Trophoblast cell (in vitro differentiated cells and primary cell): Measurements from ENCODE around the gene AOPEP.

Experiments used
- DNase-seq, 2 donors: peaks; one replicate each; pipeline ENCODE4 v3.0.0-alpha.2; 2016
- H2AFZ ChIP-seq: 2 replicates; pipeline ENCODE4 v1.6.1; 2013; ENCODE audit warnings: low read length, moderate library complexity, mild to moderate bottlenecking; ENCODE audit not compliant: insufficient read depth, poor library complexity
- H2AK5ac ChIP-seq: 2 replicates; pipeline ENCODE4 v1.6.1; 2013; ENCODE audit warnings: mild to moderate bottlenecking, low read length
- H2BK120ac ChIP-seq: 2 replicates; pipeline ENCODE4 v1.6.1; 2013; ENCODE audit warnings: low read length, mild to moderate bottlenecking, moderate library complexity; ENCODE audit not compliant: insufficient read depth, poor library complexity
- H2BK12ac ChIP-seq: 2 replicates; pipeline ENCODE4 v1.6.1; 2013; ENCODE audit warnings: mild to moderate bottlenecking, low read length, moderate library complexity
- H2BK5ac ChIP-seq: 2 replicates; pipeline ENCODE4 v1.6.1; 2013; ENCODE audit warnings: low read length, low read depth, moderate library complexity, mild to moderate bottlenecking; ENCODE audit not compliant: poor library complexity
- H3K14ac ChIP-seq: 2 replicates; pipeline ENCODE4 v1.6.1; 2013; ENCODE audit warnings: mild to moderate bottlenecking, low read length
- H3K18ac ChIP-seq: 2 replicates; pipeline ENCODE4 v1.6.1; 2013; ENCODE audit warnings: mild to moderate bottlenecking, low read length
- H3K23ac ChIP-seq: 2 replicates; pipeline ENCODE4 v1.6.1; 2013; ENCODE audit warnings: low read length
- H3K27ac ChIP-seq: 2 replicates; pipeline ENCODE4 v1.5.1; 2013; ENCODE audit warnings: low read depth, mild to moderate bottlenecking, inconsistent platforms, low read length, moderate library complexity
- H3K27me3 ChIP-seq: 2 replicates; pipeline ENCODE4 v1.6.1; 2013; ENCODE audit warnings: inconsistent platforms, mild to moderate bottlenecking, low read length, moderate library complexity; ENCODE audit not compliant: insufficient read depth
- H3K36me3 ChIP-seq, 2 experiments: 1 replicate in 1 of 2; 2 replicates in 1 of 2; pipeline ENCODE4 v1.6.1; 2013; ENCODE audit warnings: low read length in 2 of 2, mild to moderate bottlenecking in 2 of 2, moderate library complexity in 1 of 2; ENCODE audit not compliant: insufficient read depth in 2 of 2, control insufficient read depth in 1 of 2
- H3K4ac ChIP-seq: 2 replicates; pipeline ENCODE4 v1.6.1; 2013; ENCODE audit warnings: low read depth, mild to moderate bottlenecking, low read length, moderate library complexity
- H3K4me1 ChIP-seq, 2 experiments: 1 replicate in 1 of 2; 2 replicates in 1 of 2; pipeline ENCODE4 v1.6.1; 2013; ENCODE audit warnings: low read length in 2 of 2, mild to moderate bottlenecking in 2 of 2, moderate library complexity in 1 of 2; ENCODE audit not compliant: insufficient read depth in 2 of 2, control insufficient read depth in 1 of 2
- H3K4me2 ChIP-seq: 2 replicates; pipeline ENCODE4 v1.6.1; 2013; ENCODE audit warnings: inconsistent platforms, mild to moderate bottlenecking, low read length, moderate library complexity
- H3K4me3 ChIP-seq: 2 replicates; pipeline ENCODE4 v1.5.1; 2013; ENCODE audit warnings: mild to moderate bottlenecking, low read depth, low read length, inconsistent platforms
- H3K79me1 ChIP-seq: one replicate; pipeline ENCODE4 v1.6.1; 2013; ENCODE audit warnings: low read length
- H3K79me2 ChIP-seq: 2 replicates; pipeline ENCODE4 v1.6.1; 2013; ENCODE audit warnings: low read length, mild to moderate bottlenecking; ENCODE audit not compliant: control insufficient read depth, insufficient read depth, poor library complexity
- H3K9ac ChIP-seq: 2 replicates; pipeline ENCODE4 v1.6.1; 2013; ENCODE audit warnings: mild to moderate bottlenecking, low read length
- H3K9me3 ChIP-seq: 2 replicates; pipeline ENCODE4 v1.6.1; 2013; ENCODE audit warnings: low read depth, mild to moderate bottlenecking, control low read depth, inconsistent platforms, low read length; ENCODE audit not compliant: insufficient read depth
- H4K12ac ChIP-seq: 2 replicates; pipeline ENCODE4 v1.6.1; 2013; ENCODE audit warnings: low read depth, mild to moderate bottlenecking, low read length, moderate library complexity
- H4K8ac ChIP-seq: 2 replicates; pipeline ENCODE4 v1.6.1; 2013; ENCODE audit warnings: low read depth, mild to moderate bottlenecking, low read length, moderate library complexity
- H4K91ac ChIP-seq: one replicate; pipeline ENCODE4 v1.6.1; 2013; ENCODE audit warnings: low read depth, mild to moderate bottlenecking, low read length, moderate library complexity
- WGBS: extraction: QIAGEN DNeasy Blood & Tissue Kit; methylation state at CpG from one replicate; pipeline ENCODE4 v1.1.7; 2013; ENCODE audit warnings: missing lambda C conversion rate; ENCODE audit not compliant: insufficient read length, insufficient coverage; ENCODE audit errors: extremely low coverage; 5-methylcytosine and 5-hydroxymethylcytosine counted together

AOPEP gene

GRCh38 chr9:94881454-94881853 lies 155.0 kb downstream of the AOPEP start:
- H2BK120ac ChIP-seq: no peak overlapping the region
- WGBS: no CpG with 5 or more reads among the region's 2 CpGs
- H2BK5ac ChIP-seq: no peak overlapping the region
- H3K4ac ChIP-seq: no peak overlapping the region
- DNase-seq: no peak
- H3K4me1 ChIP-seq: peaks cover 7 to 10% of the 10 kb centered on the region in 2 experiments
- no peaks in the 10 kb centered on the region for H3K79me2 ChIP-seq
- no peak overlapping the region for H3K4me3 ChIP-seq
- no peak overlapping the region for H3K27ac ChIP-seq
- H4K91ac ChIP-seq: no peak overlapping the region
- no peaks in the 10 kb centered on the region for H3K27me3 ChIP-seq
- H4K12ac ChIP-seq: no peak overlapping the region
- peak overlapping the region; percentile 48 for H2BK12ac ChIP-seq
- no peak overlapping the region for H2AK5ac ChIP-seq
- no peaks in the 10 kb centered on the region for H3K9me3 ChIP-seq
- peaks cover 10% of the 10 kb centered on the region for H3K79me1 ChIP-seq
- no peaks in the 10 kb centered on the region for H3K36me3 ChIP-seq
- H2AFZ ChIP-seq: no peak overlapping the region
- H3K14ac ChIP-seq: no peak overlapping the region
- H3K9ac ChIP-seq: no peak overlapping the region
- no peak overlapping the region for H3K18ac ChIP-seq
- no peak overlapping the region for H3K23ac ChIP-seq
- no peak overlapping the region for H4K8ac ChIP-seq
- H3K4me2 ChIP-seq: no peak overlapping the region

GRCh38 chr9:94881940-94882339 lies 155.4 kb downstream of the AOPEP start:
- Histone ChIP-seq H3K27me3 (no peaks in the 10 kb centered on the region), H3K27ac (no peak overlapping the region), H3K36me3 (no peaks in the 10 kb centered on the region), H2AK5ac (no peak overlapping the region), H2BK5ac (no peak overlapping the region), H4K91ac (no peak overlapping the region), H4K12ac (no peak overlapping the region), H2BK12ac (peak overlapping the region; percentile 48), H4K8ac (no peak overlapping the region), H3K9ac (no peak overlapping the region), H3K4me3 (no peak overlapping the region), H3K4ac (peak overlapping the region; percentile 54), H3K4me2 (no peak overlapping the region), H3K9me3 (no peaks in the 10 kb centered on the region), H3K23ac (no peak overlapping the region), H3K18ac (no peak overlapping the region), H2BK120ac (no peak overlapping the region), H3K79me2 (no peaks in the 10 kb centered on the region), H3K79me1 (peaks cover 10% of the 10 kb centered on the region), H3K14ac (no peak overlapping the region), H2AFZ (no peak overlapping the region), H3K4me1 (peaks cover 7 to 10% of the 10 kb centered on the region in 2 experiments)
- DNase-seq: no peak
- no CpG with 5 or more reads among the region's 3 CpGs for WGBS

- no peak overlapping the region for H2BK12ac ChIP-seq
- H4K8ac ChIP-seq: no peak overlapping the region
- H3K4me3 ChIP-seq: no peak overlapping the region
- H3K9me3 ChIP-seq: no peaks in the 10 kb centered on the region
- no peak overlapping the region for H2BK5ac ChIP-seq
- no peak overlapping the region for H4K91ac ChIP-seq
- no peak overlapping the region for H3K4ac ChIP-seq
- no peaks in the 10 kb centered on the region for H3K27me3 ChIP-seq
- H3K4me1 ChIP-seq: peaks cover 7 to 10% of the 10 kb centered on the region in 2 experiments
- no peak overlapping the region for H3K23ac ChIP-seq
- H2AK5ac ChIP-seq: no peak overlapping the region
- H2AFZ ChIP-seq: no peak overlapping the region
- no peak overlapping the region for H3K27ac ChIP-seq
- WGBS: no CpG with 5 or more reads among the region's 4 CpGs
- H3K79me1 ChIP-seq: peaks cover 10% of the 10 kb centered on the region
- no peak overlapping the region for H3K9ac ChIP-seq
- no peak overlapping the region for H4K12ac ChIP-seq
- H2BK120ac ChIP-seq: no peak overlapping the region
- no peaks in the 10 kb centered on the region for H3K36me3 ChIP-seq
- no peak overlapping the region for H3K4me2 ChIP-seq
- no peak for DNase-seq
- H3K79me2 ChIP-seq: no peaks in the 10 kb centered on the region
- no peak overlapping the region for H3K14ac ChIP-seq
- H3K18ac ChIP-seq: no peak overlapping the region
Observed at GRCh38 chr9:94882966-94883641, 156.6 kb downstream of the AOPEP start.

GRCh38 chr9:94885854-94886447 lies 159.5 kb downstream of the AOPEP start:
- no peak overlapping the region for H3K23ac ChIP-seq
- no peak for DNase-seq
- H3K79me2 ChIP-seq: no peaks in the 10 kb centered on the region
- H4K91ac ChIP-seq: no peak overlapping the region
- H3K9me3 ChIP-seq: no peaks in the 10 kb centered on the region
- H3K4ac ChIP-seq: no peak overlapping the region
- H3K9ac ChIP-seq: no peak overlapping the region
- no peak overlapping the region for H3K4me2 ChIP-seq
- H4K12ac ChIP-seq: no peak overlapping the region
- WGBS: no CpG with 5 or more reads among the region's 4 CpGs
- H3K14ac ChIP-seq: no peak overlapping the region
- no peak overlapping the region for H2AFZ ChIP-seq
- H3K4me1 ChIP-seq: peaks cover 4 to 5% of the 10 kb centered on the region in 2 experiments
- no peak overlapping the region for H2BK5ac ChIP-seq
- no peak overlapping the region for H2AK5ac ChIP-seq
- H3K79me1 ChIP-seq: peaks cover 8% of the 10 kb centered on the region
- H3K18ac ChIP-seq: no peak overlapping the region
- peaks cover 0 to 1% of the 10 kb centered on the region in 2 experiments for H3K36me3 ChIP-seq
- H3K27me3 ChIP-seq: no peaks in the 10 kb centered on the region
- no peak overlapping the region for H2BK12ac ChIP-seq
- H3K27ac ChIP-seq: no peak overlapping the region
- no peak overlapping the region for H3K4me3 ChIP-seq
- peak overlapping the region; percentile 42 for H2BK120ac ChIP-seq
- H4K8ac ChIP-seq: no peak overlapping the region
